ENCODE data around the gene SLC5A5.
A peak's percentile ranks its signal among the peaks of the same experiment; 100 is the strongest.

The SLC5A5 gene

DNA sequence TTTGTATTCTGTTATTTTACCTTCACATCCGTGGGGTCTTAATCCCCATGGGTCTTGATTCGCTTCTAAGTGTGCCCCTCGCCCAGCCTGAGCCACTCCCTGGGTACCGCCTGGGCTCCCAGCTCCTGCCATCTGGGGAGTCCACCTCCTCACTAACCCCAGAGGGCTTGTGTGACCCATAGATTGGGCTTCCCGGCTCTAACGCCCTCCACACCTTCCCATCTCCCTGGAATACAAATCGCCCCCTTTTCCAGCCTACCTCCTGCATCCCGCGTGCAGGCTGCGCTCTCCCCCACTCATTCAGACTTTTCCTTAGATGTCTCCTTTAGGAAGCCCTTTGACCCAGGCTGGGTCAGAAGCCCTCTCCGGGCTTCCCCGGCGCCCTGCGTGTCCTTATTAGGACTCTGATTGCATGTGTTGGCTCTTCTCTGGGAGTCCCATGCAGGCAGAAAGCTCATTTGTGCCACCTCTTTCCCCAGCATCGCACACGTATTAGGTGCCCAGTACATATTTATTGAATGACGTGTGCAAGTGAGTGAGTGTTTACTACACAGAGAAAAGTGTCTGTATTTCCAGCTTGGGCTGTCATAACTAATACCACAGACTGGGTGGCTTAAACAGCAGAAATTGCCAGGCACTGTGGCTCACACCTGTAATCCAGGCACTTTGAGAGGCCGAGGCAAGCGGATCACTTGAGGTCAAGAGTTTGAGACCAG lies 61.8 kb downstream of the SLC5A5 start:
- TF ChIP-seq CTCF (IDR thresholded peaks at IDR 0.05; ENCODE audit: low read depth, low read length) = no peak
- DNase-seq (ENCODE audit: extremely low read depth, low read depth) = no peak

GRCh38 chr19:17936379-17936778 lies 64.6 kb downstream of the SLC5A5 start:
- no peak for DNase-seq (ENCODE audit: extremely low read depth, low read depth)
- TF ChIP-seq CTCF (IDR thresholded peaks at IDR 0.05; ENCODE audit: low read depth, low read length) = no peak

DNA sequence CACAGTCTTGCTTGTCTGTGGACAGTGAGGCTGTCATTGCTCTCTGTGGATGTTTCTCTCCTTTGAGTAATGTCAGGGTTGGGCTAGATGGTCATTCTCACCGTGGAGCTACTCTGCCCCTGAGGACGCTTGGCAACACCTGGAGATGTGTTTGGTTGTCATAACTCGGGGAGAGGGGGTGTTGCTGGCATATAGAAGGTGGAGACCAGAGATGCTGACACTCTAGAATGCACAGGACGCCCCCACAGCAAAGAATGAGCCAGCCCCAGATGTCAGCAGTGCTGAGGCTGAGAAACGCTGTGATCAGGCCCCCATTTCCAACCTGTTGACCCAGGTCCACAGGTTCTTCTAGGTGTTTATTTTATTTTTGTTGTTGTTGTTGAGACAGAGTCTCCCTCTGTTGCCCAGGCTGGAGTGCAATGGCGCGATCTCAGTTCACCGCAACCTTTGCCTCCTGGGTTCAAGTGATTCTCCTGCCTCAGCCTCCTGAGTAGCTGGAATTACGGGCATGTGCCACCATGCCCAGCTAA lies 65.7 kb downstream of the SLC5A5 start:
- DNase-seq (ENCODE audit: extremely low read depth, low read depth) = no peak
- TF ChIP-seq CTCF (IDR thresholded peaks at IDR 0.05; ENCODE audit: low read depth, low read length) = no peak

GRCh38 chr19:17938092-17938845 lies 66.5 kb downstream of the SLC5A5 start:
- peak; percentile 52 for DNase-seq (ENCODE audit: extremely low read depth, low read depth)
- TF ChIP-seq CTCF (IDR thresholded peaks at IDR 0.05; ENCODE audit: low read depth, low read length) = peak; percentile 92

- TF ChIP-seq CTCF (IDR thresholded peaks at IDR 0.05; ENCODE audit: low read depth, low read length) = no peak
- no peak for DNase-seq (ENCODE audit: extremely low read depth, low read depth)
These were observed 70.4 kb downstream of the SLC5A5 start for GRCh38 chr19:17942181-17942580.

- no peak for TF ChIP-seq CTCF (IDR thresholded peaks at IDR 0.05; ENCODE audit: low read depth, low read length)
- DNase-seq (ENCODE audit: extremely low read depth, low read depth) = no peak
These were observed 71.0 kb downstream of the SLC5A5 start for GRCh38 chr19:17942582-17943273.

All from AG09319 (cell line).